Measurements from ENCODE around the gene USHBP1. TPM values are rescaled to one million over a fixed set of nuclear protein-coding genes. Genes with fewer than 3 reads are reported as not detected.

Gene USHBP1
- total and polyA plus RNA-seq, 10 of the 15 experiments (the other 5 are each of a cell fraction or from before 2014, with no cell fraction given) = 0.05 to 0.96 (median 0.22) TPM; not detected in 2

- TF ChIP-seq TCF3 (IDR thresholded peaks at IDR 0.05; ENCODE audit: borderline replicate concordance, insufficient read depth, low read depth, low read length) = 0 out of 2 replicates have a peak, but pooled peaks have one; percentile 25
- peak; percentile 92 for TF ChIP-seq NKRF (conservative IDR thresholded peaks at IDR 0.05)
- TF ChIP-seq CTCF (IDR thresholded peaks at IDR 0.05 in 2 of 3, conservative IDR thresholded peaks at IDR 0.05 in 1 of 3; ENCODE audit: control insufficient read depth in 2 of 3, extremely low read depth in 1 of 3, insufficient read depth in 1 of 3, low read depth in 3 of 3, low read length in 3 of 3) = peak; percentile 45 to 90 (median 67); a peak in 5 of 6 replicates
- no peak for TF ChIP-seq RFX5 (IDR thresholded peaks at IDR 0.05; ENCODE audit: low read depth, low read length)
- TF ChIP-seq ZSCAN29 (IDR thresholded peaks at IDR 0.05) = 0 out of 2 replicates have a peak, but pooled peaks have one; percentile 25
- TF ChIP-seq ATF3 (IDR thresholded peaks at IDR 0.05; ENCODE audit: borderline replicate concordance, extremely low read depth, low read depth, low read length) = no peak
- peak; percentile 92 for TF ChIP-seq MXI1 (IDR thresholded peaks at IDR 0.05; ENCODE audit: low read depth, low read length)
- peak; percentile 99 for TF ChIP-seq LARP7 (IDR thresholded peaks at IDR 0.05)
- no peak for TF ChIP-seq SMAD5 (IDR thresholded peaks at IDR 0.05; ENCODE audit: low read depth)
- TF ChIP-seq NRF1 (conservative IDR thresholded peaks at IDR 0.05; ENCODE audit: low read depth, low read length) = peak; percentile 25; the same call in 1 of the 2 replicates
- peak; percentile 18 for TF ChIP-seq RELA (IDR thresholded peaks at IDR 0.05; ENCODE audit: borderline replicate concordance, partially characterized antibody)
- TF ChIP-seq YY1 (IDR thresholded peaks at IDR 0.05; ENCODE audit: low read depth, low read length) = peak; percentile 82
- TF ChIP-seq BHLHE40 (IDR thresholded peaks at IDR 0.05; ENCODE audit: borderline replicate concordance in 1 of 2, low read depth in 2 of 2, low read length in 1 of 2) = peak; percentile 34 to 84; a peak in 3 of 4 replicates
- peak; percentile 83 for TF ChIP-seq DPF2 (IDR thresholded peaks at IDR 0.05)
- TF ChIP-seq SMARCA5 (IDR thresholded peaks at IDR 0.05) = peak; percentile 99
- TF ChIP-seq IKZF1 (conservative IDR thresholded peaks at IDR 0.05) = peak; percentile 78
- TF ChIP-seq NR2F1 (conservative IDR thresholded peaks at IDR 0.05) = peak; percentile 75
- peak; percentile 57 for TF ChIP-seq HDAC6 (IDR thresholded peaks at IDR 0.05; ENCODE audit: unreplicated experiment)
- peak; percentile 54; the same call in 1 of the 2 replicates for TF ChIP-seq CHD2 (IDR thresholded peaks at IDR 0.05; ENCODE audit: borderline replicate concordance, low read depth, low read length)
- TF ChIP-seq KAT2A (conservative IDR thresholded peaks at IDR 0.05; ENCODE audit: control insufficient read depth, low read depth, low read length) = no peak
- 0 out of 2 replicates have a peak, but pooled peaks have one; percentile 6 for TF ChIP-seq NR2C1 (IDR thresholded peaks at IDR 0.05)
- peak; percentile 97 for TF ChIP-seq BACH1 (IDR thresholded peaks at IDR 0.05; ENCODE audit: borderline replicate concordance)
These were observed 29.1 kb downstream of the USHBP1 start (continued) for GRCh38 chr19:17235300-17235970.

Measured in GM12878 (cell line).